ENCODE measurements around the gene UBE2V1. TPM values are rescaled to one million over a fixed set of nuclear protein-coding genes. Genes with fewer than 3 reads are reported as not detected.

The UBE2V1 gene
- total and polyA plus RNA-seq, 2 donors (not counting 3 experiments of a cell fraction or from before 2014, with no cell fraction given) = 145 to 156 TPM

DNA sequence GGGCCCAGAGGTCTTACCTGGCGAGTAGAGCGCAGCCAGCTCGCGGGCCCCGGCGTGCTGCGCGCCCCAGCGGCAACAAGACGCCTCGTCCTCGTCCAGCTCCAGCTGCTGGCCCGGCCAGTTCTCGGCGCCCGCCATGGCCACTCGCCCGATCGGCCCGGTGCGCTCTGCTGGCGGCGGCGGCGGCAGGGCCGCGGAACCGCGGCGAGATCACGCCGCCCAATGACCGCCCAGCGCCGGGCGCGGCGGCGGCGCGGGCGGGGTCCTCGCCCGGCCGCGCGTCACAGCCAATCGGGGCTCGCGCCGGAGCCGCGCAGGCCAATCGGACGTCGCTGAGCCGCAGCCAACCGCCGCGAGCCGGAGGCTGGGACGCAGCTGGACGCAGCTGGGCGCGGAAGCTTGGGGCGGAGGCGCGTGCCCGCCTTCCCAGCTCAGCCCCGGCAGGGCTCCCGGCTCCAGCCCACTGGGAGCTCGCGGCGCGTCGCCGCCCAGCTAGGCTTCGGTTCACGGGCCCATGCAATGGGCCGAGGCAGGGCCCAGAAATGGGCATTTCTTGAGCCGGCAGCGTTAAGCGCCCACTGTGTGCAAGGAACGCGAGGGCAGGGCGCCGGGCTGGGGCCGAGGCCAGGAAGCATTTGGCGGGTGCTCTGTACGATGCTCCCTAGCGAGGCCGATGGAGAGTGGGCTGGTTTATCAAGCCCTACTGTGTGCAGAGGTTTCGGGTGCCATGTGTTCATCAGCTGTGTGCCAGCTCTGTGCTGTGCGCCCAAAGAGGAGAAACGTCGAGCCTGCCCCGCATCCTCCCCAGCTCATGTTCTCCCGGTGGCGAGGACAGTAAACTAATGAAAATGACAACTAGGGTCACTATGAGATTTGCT is 40.8 kb upstream of the UBE2V1 start, which contains the start of gene PEDS1:
TSS of gene PEDS1 (minus strand) at position 224 of the 878 bp plus-strand sequence. CDS start at position 138, 86 bp downstream.
- CTCF ChIA-PET = interaction anchor here (0.6 to 4.7 kb wide), 14 partner anchors 10 to 175 kb away, joined by 3 to 41 read pairs (median 5); no protein-coding TSS in a partner anchor
- H3K9me3 ChIP-seq (replicated peaks; ENCODE audit: control insufficient read depth, insufficient read depth, low read length) = no peaks in the 10 kb centered on the region
- H3K9me1 ChIP-seq (replicated peaks; ENCODE audit: control insufficient read depth, extremely low read depth, insufficient read depth, low read length) = no peaks in the 10 kb centered on the region
- peak within 1 kb of the TSS; percentile 53 to 86 (median 80) for H3K4me3 ChIP-seq (replicated peaks in 1 of 3; ENCODE audit: insufficient read depth in 1 of 3, low read depth in 1 of 3, low read length in 3 of 3)
- H3K4me2 ChIP-seq (ENCODE audit: insufficient read depth, low read length) = peak within 1 kb of the TSS; percentile 90
- POLR2A ChIA-PET = interaction anchor here (0.9 to 1.8 kb wide), 5 partner anchors 12 to 33 kb away, joined by 3 to 11 read pairs (median 5); no protein-coding TSS in a partner anchor
- intact Hi-C loops (cut with micrococcal nuclease) = loop anchor here (1.0 to 5.0 kb wide), 4 partner anchors 13 to 1426 kb away; partner anchors contain the start of genes SNAI1 and UBE2V1
- dilution Hi-C loops (cut with MboI; ENCODE audit: extremely low pct_ligation_motif_present, low sequenced_read_pairs) = no loop called here
- peak; percentile 88 for DNase-seq (ENCODE audit: low read depth, low spot score)
- peak; percentile 95 for FAIRE-seq
- H3K36me3 ChIP-seq (ENCODE audit: control insufficient read depth in 2 of 2, extremely low read depth in 1 of 2, insufficient read depth in 2 of 2, low read length in 2 of 2) = peaks cover 0 to 3% of the 10 kb centered on the region in 2 experiments
- TF ChIP-seq POLR2AphosphoS5 (IDR thresholded peaks at IDR 0.05; ENCODE audit: insufficient read depth, low read depth, low read length) (peak; percentile 80), FOS (IDR thresholded peaks at IDR 0.05; ENCODE audit: borderline replicate concordance, insufficient read depth, low read length) (no peak), POLR2A (IDR thresholded peaks at IDR 0.05; ENCODE audit: low read depth, low read length) (peak; percentile 90)
- TF ChIP-seq, protein P1, sequence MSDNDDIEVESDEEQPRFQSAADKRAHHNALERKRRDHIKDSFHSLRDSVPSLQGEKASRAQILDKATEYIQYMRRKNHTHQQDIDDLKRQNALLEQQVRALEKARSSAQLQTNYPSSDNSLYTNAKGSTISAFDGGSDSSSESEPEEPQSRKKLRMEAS (IDR thresholded peaks at IDR 0.05; ENCODE audit: insufficient read depth, insufficient read length) = peak; percentile 59
- peak within 1 kb of the TSS; percentile 77 for H3K27ac ChIP-seq (ENCODE audit: insufficient read depth, low read depth, low read length)
- H3K4me1 ChIP-seq (ENCODE audit: control insufficient read depth, extremely low read depth, insufficient read depth, low read length) = peaks cover 39% of the 10 kb centered on the region
- BruUV-seq (replicated peaks) = TSS peak; percentile 51
- peak within 1 kb of the TSS; percentile 82 for H3K9ac ChIP-seq (replicated peaks; ENCODE audit: extremely low read depth, insufficient read depth, low read length)
- H3K27me3 ChIP-seq (ENCODE audit: control insufficient read depth in 2 of 2, insufficient read depth in 2 of 2, low read length in 2 of 2) = no peaks in the 10 kb centered on the region
- H2AFZ ChIP-seq (ENCODE audit: low read depth, low read length) = peak within 1 kb of the TSS; percentile 56
- no peaks in the 10 kb centered on the region for H4K20me1 ChIP-seq (replicated peaks; ENCODE audit: control insufficient read depth, extremely low read depth, insufficient read depth, low read length)
- peaks cover 46% of the 10 kb centered on the region for H3K79me2 ChIP-seq (ENCODE audit: control insufficient read depth, insufficient read depth, low read length)

DNA sequence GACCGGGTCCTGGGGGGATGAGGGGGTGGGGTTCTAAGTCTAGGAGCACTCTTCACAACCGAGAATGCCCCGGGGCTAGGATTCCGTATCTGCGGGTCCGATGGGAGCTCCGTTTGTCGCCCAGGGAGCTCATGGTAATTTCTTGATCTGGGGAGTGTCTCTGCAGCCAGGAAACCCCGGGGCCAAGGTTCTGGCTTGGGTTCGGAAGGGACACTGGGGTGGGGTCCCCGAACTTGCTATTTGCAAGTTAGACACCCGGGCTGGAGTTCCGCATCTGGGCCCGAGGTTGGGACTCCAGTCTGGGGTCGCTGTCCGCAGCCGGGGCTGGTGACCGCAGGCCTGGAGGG is 40.2 kb upstream of the UBE2V1 start:
- Histone ChIP-seq H3K9me1 (replicated peaks; ENCODE audit: control insufficient read depth, extremely low read depth, insufficient read depth, low read length) (no peaks in the 10 kb centered on the region), H3K27ac (ENCODE audit: insufficient read depth, low read depth, low read length) (peak overlapping the region; percentile 77), H3K36me3 (ENCODE audit: control insufficient read depth in 2 of 2, extremely low read depth in 1 of 2, insufficient read depth in 2 of 2, low read length in 2 of 2) (peaks cover 0 to 6% of the 10 kb centered on the region in 2 experiments), H3K4me3 (replicated peaks in 1 of 3; ENCODE audit: insufficient read depth in 1 of 3, low read depth in 1 of 3, low read length in 3 of 3) (peak overlapping the region; percentile 53 to 86 (median 80)), H3K9ac (replicated peaks; ENCODE audit: extremely low read depth, insufficient read depth, low read length) (peak overlapping the region; percentile 82), H3K27me3 (ENCODE audit: control insufficient read depth in 2 of 2, insufficient read depth in 2 of 2, low read length in 2 of 2) (no peaks in the 10 kb centered on the region), H3K4me2 (ENCODE audit: insufficient read depth, low read length) (peak overlapping the region; percentile 90), H2AFZ (ENCODE audit: low read depth, low read length) (no peak overlapping the region), H4K20me1 (replicated peaks; ENCODE audit: control insufficient read depth, extremely low read depth, insufficient read depth, low read length) (no peaks in the 10 kb centered on the region), H3K9me3 (replicated peaks; ENCODE audit: control insufficient read depth, insufficient read depth, low read length) (no peaks in the 10 kb centered on the region), H3K79me2 (ENCODE audit: control insufficient read depth, insufficient read depth, low read length) (peaks cover 52% of the 10 kb centered on the region), H3K4me1 (ENCODE audit: control insufficient read depth, extremely low read depth, insufficient read depth, low read length) (peaks cover 44% of the 10 kb centered on the region)
- no peak for FAIRE-seq
- POLR2A ChIA-PET = interaction anchor here (0.9 to 1.8 kb wide), 6 partner anchors 11 to 32 kb away, joined by 3 to 11 read pairs (median 6); no protein-coding TSS in a partner anchor
- dilution Hi-C loops (cut with MboI; ENCODE audit: extremely low pct_ligation_motif_present, low sequenced_read_pairs) (no loop called here), intact Hi-C loops (cut with micrococcal nuclease) (loop anchor here (1.0 to 5.0 kb wide), 4 partner anchors 13 to 1426 kb away; partner anchors contain the start of genes SNAI1 and UBE2V1)
- TF ChIP-seq EZH2 (IDR thresholded peaks at IDR 0.05; ENCODE audit: borderline replicate concordance, low read depth, low read length, severe bottlenecking) = no peak
- TF ChIP-seq, protein P1 (IDR thresholded peaks at IDR 0.05; ENCODE audit: insufficient read depth, insufficient read length) = no peak
- TF ChIP-seq, protein P2, sequence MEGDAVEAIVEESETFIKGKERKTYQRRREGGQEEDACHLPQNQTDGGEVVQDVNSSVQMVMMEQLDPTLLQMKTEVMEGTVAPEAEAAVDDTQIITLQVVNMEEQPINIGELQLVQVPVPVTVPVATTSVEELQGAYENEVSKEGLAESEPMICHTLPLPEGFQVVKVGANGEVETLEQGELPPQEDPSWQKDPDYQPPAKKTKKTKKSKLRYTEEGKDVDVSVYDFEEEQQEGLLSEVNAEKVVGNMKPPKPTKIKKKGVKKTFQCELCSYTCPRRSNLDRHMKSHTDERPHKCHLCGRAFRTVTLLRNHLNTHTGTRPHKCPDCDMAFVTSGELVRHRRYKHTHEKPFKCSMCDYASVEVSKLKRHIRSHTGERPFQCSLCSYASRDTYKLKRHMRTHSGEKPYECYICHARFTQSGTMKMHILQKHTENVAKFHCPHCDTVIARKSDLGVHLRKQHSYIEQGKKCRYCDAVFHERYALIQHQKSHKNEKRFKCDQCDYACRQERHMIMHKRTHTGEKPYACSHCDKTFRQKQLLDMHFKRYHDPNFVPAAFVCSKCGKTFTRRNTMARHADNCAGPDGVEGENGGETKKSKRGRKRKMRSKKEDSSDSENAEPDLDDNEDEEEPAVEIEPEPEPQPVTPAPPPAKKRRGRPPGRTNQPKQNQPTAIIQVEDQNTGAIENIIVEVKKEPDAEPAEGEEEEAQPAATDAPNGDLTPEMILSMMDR (IDR thresholded peaks at IDR 0.05; ENCODE audit: extremely low read depth in 1 of 2, insufficient read depth in 1 of 2, low read depth in 1 of 2, low read length in 2 of 2) = no peak
- no peak for TF ChIP-seq POLR2AphosphoS5 (IDR thresholded peaks at IDR 0.05; ENCODE audit: insufficient read depth, low read depth, low read length)
- no peak for TF ChIP-seq JUN (IDR thresholded peaks at IDR 0.05; ENCODE audit: borderline replicate concordance, insufficient read depth, insufficient read length, low read depth)
- TF ChIP-seq GATA2 (IDR thresholded peaks at IDR 0.05; ENCODE audit: insufficient read depth, insufficient read length, low read depth, low read length) = no peak
- TF ChIP-seq MYC (IDR thresholded peaks at IDR 0.05; ENCODE audit: low read depth, low read length) = no peak
- TF ChIP-seq POLR2A (IDR thresholded peaks at IDR 0.05; ENCODE audit: low read depth, low read length) = no peak
- no peak for TF ChIP-seq FOS (IDR thresholded peaks at IDR 0.05; ENCODE audit: borderline replicate concordance, insufficient read depth, low read length)
- TSS peak; percentile 35 for BruUV-seq (replicated peaks)
- CTCF ChIA-PET = interaction anchor here (0.6 to 4.7 kb wide), 16 partner anchors 9 to 174 kb away, joined by 3 to 41 read pairs (median 10); partner anchors contain the start of gene UBE2V1
- DNase-seq (ENCODE audit: low read depth, low spot score) = no peak

Measured in endothelial cell of umbilical vein (primary cell).